Activated naive CD8-positive, alpha-beta T cell treated with anti-CD3 and anti-CD28 coated beads, Interleukin-2, amount 10 ng/mL, durations not matched to agents 7 days and 5 days (primary cell): Measurements from ENCODE around the gene CDK14. TPM values are rescaled to one million over a fixed set of nuclear protein-coding genes. Genes with fewer than 3 reads are reported as not detected.

Experiments used
- ATAC-seq: fragments of 150-1000 bp; cut with Tn5 transposase; one replicate; pipeline ENCODE4 v1.10.0; 2021; ENCODE audit warnings: low read depth, moderate library complexity
- POLR2A ChIA-PET: fragments of 350-600 bp; sonication (Branson Sonifier 250); formaldehyde crosslinking; loops from one replicate; lab custom pipeline; 2021; ENCODE audit warnings: antibody characterized with exemption; lab: Charles Lee
- DNase-seq: peaks from one replicate; pipeline ENCODE4 v3.0.0; 2021
- H3K27ac Mint-ChIP-seq: one replicate; pipeline ENCODE4 v1.8.0; 2022; ENCODE audit warnings: mild to moderate bottlenecking, mixed read lengths
- H3K27me3 Mint-ChIP-seq: one replicate; pipeline ENCODE4 v1.8.0; 2022; ENCODE audit warnings: mild to moderate bottlenecking, moderate library complexity, mixed read lengths
- H3K36me3 Mint-ChIP-seq: one replicate; pipeline ENCODE4 v1.8.0; 2021; ENCODE audit warnings: mild to moderate bottlenecking, mixed read lengths
- H3K4me1 Mint-ChIP-seq: one replicate; pipeline ENCODE4 v1.8.0; 2021; ENCODE audit warnings: mixed read lengths
- H3K4me3 Mint-ChIP-seq: one replicate; pipeline ENCODE4 v1.8.0; 2022; ENCODE audit warnings: mild to moderate bottlenecking, moderate library complexity, mixed read lengths
- H3K9me3 Mint-ChIP-seq: one replicate; pipeline ENCODE4 v1.8.0; 2021; ENCODE audit warnings: mixed read lengths
- total RNA-seq, 2 experiments: library from RNA; stranded (reverse); gene quantifications; one replicate each; pipeline ENCODE4 v1.2.3, GENCODE V29; 2021

The CDK14 gene
- total RNA-seq, 2 experiments from 2014 or later = 0.94 to 1.2 TPM

GRCh38 chr7:90836937-90837336 lies 240.8 kb downstream of the CDK14 start:
- Mint-ChIP-seq H3K27ac (no peak overlapping the region), H3K4me3 (no peak overlapping the region), H3K36me3 (no peaks in the 10 kb centered on the region), H3K27me3 (no peaks in the 10 kb centered on the region), H3K4me1 (no peaks in the 10 kb centered on the region), H3K9me3 (peaks cover 4% of the 10 kb centered on the region)
- DNase-seq = no peak
- ATAC-seq = no peak
- POLR2A ChIA-PET = no interaction called here

GRCh38 chr7:90838799-90839198 lies 242.7 kb downstream of the CDK14 start:
- ATAC-seq (no peak), DNase-seq (no peak)
- Mint-ChIP-seq H3K36me3 (no peaks in the 10 kb centered on the region), H3K27ac (no peak overlapping the region), H3K9me3 (peaks cover 4% of the 10 kb centered on the region), H3K4me1 (no peaks in the 10 kb centered on the region), H3K4me3 (no peak overlapping the region), H3K27me3 (no peaks in the 10 kb centered on the region)
- POLR2A ChIA-PET = no interaction called here

DNA sequence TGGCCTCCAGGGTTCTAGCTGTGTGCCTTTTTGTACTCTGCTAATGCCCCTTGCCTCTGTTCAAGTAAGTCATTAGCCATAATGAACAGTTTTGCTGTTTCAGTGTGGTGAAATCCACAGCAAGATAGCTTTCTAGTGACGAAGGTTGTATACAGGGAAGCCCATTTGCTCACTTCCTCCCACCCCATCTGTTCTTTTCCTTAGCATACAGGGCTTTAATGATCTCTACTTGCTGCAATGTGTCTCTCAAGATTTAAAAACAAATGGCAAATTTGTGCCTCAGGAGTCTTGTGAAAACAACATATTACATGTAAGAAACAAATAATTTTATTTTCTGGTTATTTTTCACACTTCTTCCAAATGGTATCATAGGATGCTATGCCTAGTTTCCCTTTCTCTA lies 243.2 kb downstream of the CDK14 start:
- POLR2A ChIA-PET = no interaction called here
- Mint-ChIP-seq H3K9me3 (peaks cover 4% of the 10 kb centered on the region), H3K27me3 (no peaks in the 10 kb centered on the region), H3K27ac (no peak overlapping the region), H3K36me3 (no peaks in the 10 kb centered on the region), H3K4me3 (no peak overlapping the region), H3K4me1 (no peaks in the 10 kb centered on the region)
- no peak for DNase-seq
- no peak for ATAC-seq

DNA sequence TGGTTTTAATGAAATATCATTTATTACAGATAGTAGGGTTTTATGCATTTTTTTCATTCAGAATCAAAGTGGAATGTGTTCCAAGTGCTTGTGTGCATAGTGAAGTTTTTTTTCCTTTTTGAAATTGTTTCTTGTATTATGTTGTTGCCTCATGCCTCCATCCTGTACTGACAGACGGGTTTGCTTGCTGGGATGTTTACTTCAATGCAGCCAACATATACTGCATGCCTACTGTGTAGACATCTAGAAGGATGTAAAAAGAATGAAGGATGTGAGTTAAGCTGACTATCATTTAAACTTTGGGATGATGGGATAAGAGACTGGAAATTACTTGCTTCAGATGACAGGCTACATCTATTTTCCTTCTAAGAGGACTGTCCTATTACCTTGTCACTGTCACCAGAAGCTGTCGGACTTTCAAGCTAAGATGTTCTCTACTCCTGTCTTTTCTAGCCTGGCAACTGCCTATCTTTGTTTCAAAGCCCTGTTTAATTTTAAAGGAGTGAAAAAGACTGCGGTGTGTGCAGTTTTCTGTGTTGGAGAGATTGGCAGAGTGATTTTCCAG lies 243.7 kb downstream of the CDK14 start:
- POLR2A ChIA-PET = no interaction called here
- no peaks in the 10 kb centered on the region for H3K36me3 Mint-ChIP-seq
- DNase-seq (no peak), ATAC-seq (no peak)
- peaks cover 4% of the 10 kb centered on the region for H3K9me3 Mint-ChIP-seq
- H3K4me1 Mint-ChIP-seq = no peaks in the 10 kb centered on the region
- H3K27me3 Mint-ChIP-seq = no peaks in the 10 kb centered on the region
- no peak overlapping the region for H3K27ac Mint-ChIP-seq
- H3K4me3 Mint-ChIP-seq = no peak overlapping the region

GRCh38 chr7:90841759-90842429 lies 245.8 kb downstream of the CDK14 start:
- Mint-ChIP-seq H3K4me3 (no peak overlapping the region), H3K9me3 (peaks cover 4% of the 10 kb centered on the region), H3K27me3 (no peaks in the 10 kb centered on the region), H3K36me3 (no peaks in the 10 kb centered on the region), H3K27ac (no peak overlapping the region), H3K4me1 (no peaks in the 10 kb centered on the region)
- ATAC-seq (no peak), DNase-seq (no peak)
- POLR2A ChIA-PET = no interaction called here

- Mint-ChIP-seq H3K27me3 (no peaks in the 10 kb centered on the region), H3K4me1 (no peaks in the 10 kb centered on the region), H3K9me3 (peaks cover 4% of the 10 kb centered on the region), H3K36me3 (no peaks in the 10 kb centered on the region), H3K4me3 (no peak overlapping the region), H3K27ac (no peak overlapping the region)
- ATAC-seq = no peak
- DNase-seq = no peak
- POLR2A ChIA-PET = no interaction called here
These were observed 246.3 kb downstream of the CDK14 start for GRCh38 chr7:90842430-90842788.

GRCh38 chr7:90843472-90843871 lies 247.4 kb downstream of the CDK14 start:
- Mint-ChIP-seq H3K36me3 (no peaks in the 10 kb centered on the region), H3K4me3 (no peak overlapping the region), H3K27ac (no peak overlapping the region), H3K9me3 (peaks cover 1% of the 10 kb centered on the region), H3K4me1 (no peaks in the 10 kb centered on the region), H3K27me3 (peaks cover 2% of the 10 kb centered on the region)
- POLR2A ChIA-PET = no interaction called here
- no peak for ATAC-seq
- no peak for DNase-seq

DNA sequence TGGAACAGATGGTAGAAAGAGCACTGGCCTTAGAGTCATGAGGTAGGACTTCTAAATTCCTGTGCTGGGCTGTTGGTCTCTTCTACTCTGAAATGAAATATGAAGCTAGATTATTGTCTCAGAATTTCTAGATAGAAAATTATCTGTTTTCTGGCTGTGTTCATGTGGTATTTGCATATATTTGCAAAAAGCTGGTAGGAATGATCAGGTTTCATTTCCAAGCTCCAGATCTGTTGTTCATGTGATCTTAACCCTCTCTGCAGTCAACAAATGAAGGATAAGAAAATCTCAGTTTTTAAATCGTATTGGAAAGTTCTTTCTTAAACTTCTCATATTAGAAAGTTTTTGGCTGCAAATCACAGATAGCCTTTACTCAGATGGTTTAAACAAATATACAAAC lies 248.3 kb downstream of the CDK14 start:
- POLR2A ChIA-PET = no interaction called here
- DNase-seq (no peak), ATAC-seq (no peak)
- Mint-ChIP-seq H3K27me3 (peaks cover 2% of the 10 kb centered on the region), H3K4me3 (no peak overlapping the region), H3K27ac (no peak overlapping the region), H3K9me3 (no peaks in the 10 kb centered on the region), H3K36me3 (no peaks in the 10 kb centered on the region), H3K4me1 (no peaks in the 10 kb centered on the region)

GRCh38 chr7:90846192-90846591 lies 250.1 kb downstream of the CDK14 start:
- H3K27me3 Mint-ChIP-seq = peaks cover 2% of the 10 kb centered on the region
- ATAC-seq (no peak), DNase-seq (no peak)
- no peaks in the 10 kb centered on the region for H3K4me1 Mint-ChIP-seq
- H3K4me3 Mint-ChIP-seq = no peak overlapping the region
- H3K9me3 Mint-ChIP-seq = no peaks in the 10 kb centered on the region
- no peaks in the 10 kb centered on the region for H3K36me3 Mint-ChIP-seq
- POLR2A ChIA-PET = no interaction called here
- H3K27ac Mint-ChIP-seq = no peak overlapping the region

GRCh38 chr7:90850066-90850465 lies 253.9 kb downstream of the CDK14 start:
- no peaks in the 10 kb centered on the region for H3K9me3 Mint-ChIP-seq
- H3K36me3 Mint-ChIP-seq = no peaks in the 10 kb centered on the region
- peaks cover 2% of the 10 kb centered on the region for H3K27me3 Mint-ChIP-seq
- ATAC-seq = no peak
- H3K27ac Mint-ChIP-seq = no peak overlapping the region
- POLR2A ChIA-PET = no interaction called here
- DNase-seq = no peak
- no peak overlapping the region for H3K4me3 Mint-ChIP-seq
- H3K4me1 Mint-ChIP-seq = no peaks in the 10 kb centered on the region

- POLR2A ChIA-PET = no interaction called here
- Mint-ChIP-seq H3K4me3 (no peak overlapping the region), H3K9me3 (no peaks in the 10 kb centered on the region), H3K27ac (no peak overlapping the region), H3K4me1 (no peaks in the 10 kb centered on the region), H3K36me3 (no peaks in the 10 kb centered on the region), H3K27me3 (peaks cover 2% of the 10 kb centered on the region)
- ATAC-seq (no peak), DNase-seq (no peak)
These were observed 254.3 kb downstream of the CDK14 start for GRCh38 chr7:90850471-90850870.

- POLR2A ChIA-PET = no interaction called here
- H3K9me3 Mint-ChIP-seq = no peaks in the 10 kb centered on the region
- no peaks in the 10 kb centered on the region for H3K4me1 Mint-ChIP-seq
- no peak overlapping the region for H3K27ac Mint-ChIP-seq
- H3K4me3 Mint-ChIP-seq = no peak overlapping the region
- no peak for ATAC-seq
- DNase-seq = no peak
- no peaks in the 10 kb centered on the region for H3K27me3 Mint-ChIP-seq
- no peaks in the 10 kb centered on the region for H3K36me3 Mint-ChIP-seq
These were observed 257.1 kb downstream of the CDK14 start for GRCh38 chr7:90853205-90853604.

GRCh38 chr7:90856351-90857070 lies 260.4 kb downstream of the CDK14 start:
- DNase-seq (no peak), ATAC-seq (no peak)
- no peaks in the 10 kb centered on the region for H3K36me3 Mint-ChIP-seq
- H3K4me3 Mint-ChIP-seq = no peak overlapping the region
- no peaks in the 10 kb centered on the region for H3K4me1 Mint-ChIP-seq
- no peaks in the 10 kb centered on the region for H3K27me3 Mint-ChIP-seq
- POLR2A ChIA-PET = no interaction called here
- H3K27ac Mint-ChIP-seq = no peak overlapping the region
- no peaks in the 10 kb centered on the region for H3K9me3 Mint-ChIP-seq

DNA sequence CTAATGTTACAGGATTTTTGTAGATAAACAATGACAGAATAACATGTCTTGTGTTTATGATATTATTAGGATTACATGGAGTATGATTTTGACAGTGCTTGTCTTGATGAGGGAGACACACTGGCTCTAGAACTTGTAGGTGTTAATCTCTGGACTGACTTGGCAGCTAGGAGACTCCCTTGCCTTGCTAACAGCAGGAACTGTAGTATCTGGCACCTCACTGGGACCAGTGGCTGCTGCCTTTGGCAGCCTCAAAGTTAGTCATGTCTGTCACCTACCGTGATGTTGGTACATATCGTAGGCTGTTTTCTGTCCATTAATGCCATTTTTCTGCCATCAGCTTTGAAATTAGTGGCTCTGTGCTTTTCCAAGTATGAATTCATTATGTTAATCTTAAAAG lies 261.5 kb downstream of the CDK14 start:
- Mint-ChIP-seq H3K4me3 (no peak overlapping the region), H3K4me1 (no peaks in the 10 kb centered on the region), H3K27ac (no peak overlapping the region), H3K9me3 (no peaks in the 10 kb centered on the region), H3K36me3 (no peaks in the 10 kb centered on the region), H3K27me3 (no peaks in the 10 kb centered on the region)
- no peak for DNase-seq
- POLR2A ChIA-PET = no interaction called here
- no peak for ATAC-seq
